ENCODE measurements around the gene IBA57. TPM values are rescaled to one million over a fixed set of nuclear protein-coding genes. Genes with fewer than 3 reads are reported as not detected.

IBA57 gene
- total and polyA plus RNA-seq, 2 of the 8 experiments (the other 6 are each of a cell fraction or from before 2014, with no cell fraction given): 2.6 to 5.9 TPM

DNA sequence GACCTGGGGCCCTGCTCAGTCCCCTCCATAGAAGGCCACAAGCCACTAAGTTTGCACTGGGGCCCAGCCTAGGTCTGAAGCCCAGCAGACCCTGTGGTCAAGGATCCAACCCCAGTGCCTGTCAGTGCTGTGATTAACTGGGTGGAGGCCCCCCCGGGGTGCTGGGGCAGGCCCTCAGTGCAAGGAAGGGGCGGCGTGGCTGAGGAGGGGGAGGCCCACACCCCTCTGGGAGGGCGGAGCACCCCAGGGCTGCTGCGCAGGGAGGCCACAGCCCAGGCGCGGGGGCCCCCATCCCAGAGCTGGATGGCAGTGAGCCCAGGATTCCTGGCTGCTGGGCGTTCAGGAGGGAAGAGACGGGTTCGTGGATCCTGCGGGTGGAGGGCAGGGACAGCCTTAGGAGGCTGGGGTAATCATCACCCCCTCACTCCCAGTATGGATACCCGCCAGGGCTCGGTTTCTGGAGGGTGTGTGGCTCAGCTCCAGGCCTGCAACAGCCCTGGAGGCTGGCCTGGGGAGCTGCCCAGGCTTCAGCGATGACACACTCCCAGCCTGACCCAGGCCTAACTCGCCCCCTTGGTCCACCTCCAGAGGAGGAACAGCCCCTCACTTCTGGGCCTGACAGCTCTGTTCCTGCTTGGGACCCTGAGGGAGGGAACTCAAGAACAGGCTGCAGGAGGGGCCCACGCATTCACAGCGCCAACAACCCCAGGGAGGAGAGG, 15.0 kb upstream of the IBA57 start (continued):
- TF ChIP-seq, protein P1, sequence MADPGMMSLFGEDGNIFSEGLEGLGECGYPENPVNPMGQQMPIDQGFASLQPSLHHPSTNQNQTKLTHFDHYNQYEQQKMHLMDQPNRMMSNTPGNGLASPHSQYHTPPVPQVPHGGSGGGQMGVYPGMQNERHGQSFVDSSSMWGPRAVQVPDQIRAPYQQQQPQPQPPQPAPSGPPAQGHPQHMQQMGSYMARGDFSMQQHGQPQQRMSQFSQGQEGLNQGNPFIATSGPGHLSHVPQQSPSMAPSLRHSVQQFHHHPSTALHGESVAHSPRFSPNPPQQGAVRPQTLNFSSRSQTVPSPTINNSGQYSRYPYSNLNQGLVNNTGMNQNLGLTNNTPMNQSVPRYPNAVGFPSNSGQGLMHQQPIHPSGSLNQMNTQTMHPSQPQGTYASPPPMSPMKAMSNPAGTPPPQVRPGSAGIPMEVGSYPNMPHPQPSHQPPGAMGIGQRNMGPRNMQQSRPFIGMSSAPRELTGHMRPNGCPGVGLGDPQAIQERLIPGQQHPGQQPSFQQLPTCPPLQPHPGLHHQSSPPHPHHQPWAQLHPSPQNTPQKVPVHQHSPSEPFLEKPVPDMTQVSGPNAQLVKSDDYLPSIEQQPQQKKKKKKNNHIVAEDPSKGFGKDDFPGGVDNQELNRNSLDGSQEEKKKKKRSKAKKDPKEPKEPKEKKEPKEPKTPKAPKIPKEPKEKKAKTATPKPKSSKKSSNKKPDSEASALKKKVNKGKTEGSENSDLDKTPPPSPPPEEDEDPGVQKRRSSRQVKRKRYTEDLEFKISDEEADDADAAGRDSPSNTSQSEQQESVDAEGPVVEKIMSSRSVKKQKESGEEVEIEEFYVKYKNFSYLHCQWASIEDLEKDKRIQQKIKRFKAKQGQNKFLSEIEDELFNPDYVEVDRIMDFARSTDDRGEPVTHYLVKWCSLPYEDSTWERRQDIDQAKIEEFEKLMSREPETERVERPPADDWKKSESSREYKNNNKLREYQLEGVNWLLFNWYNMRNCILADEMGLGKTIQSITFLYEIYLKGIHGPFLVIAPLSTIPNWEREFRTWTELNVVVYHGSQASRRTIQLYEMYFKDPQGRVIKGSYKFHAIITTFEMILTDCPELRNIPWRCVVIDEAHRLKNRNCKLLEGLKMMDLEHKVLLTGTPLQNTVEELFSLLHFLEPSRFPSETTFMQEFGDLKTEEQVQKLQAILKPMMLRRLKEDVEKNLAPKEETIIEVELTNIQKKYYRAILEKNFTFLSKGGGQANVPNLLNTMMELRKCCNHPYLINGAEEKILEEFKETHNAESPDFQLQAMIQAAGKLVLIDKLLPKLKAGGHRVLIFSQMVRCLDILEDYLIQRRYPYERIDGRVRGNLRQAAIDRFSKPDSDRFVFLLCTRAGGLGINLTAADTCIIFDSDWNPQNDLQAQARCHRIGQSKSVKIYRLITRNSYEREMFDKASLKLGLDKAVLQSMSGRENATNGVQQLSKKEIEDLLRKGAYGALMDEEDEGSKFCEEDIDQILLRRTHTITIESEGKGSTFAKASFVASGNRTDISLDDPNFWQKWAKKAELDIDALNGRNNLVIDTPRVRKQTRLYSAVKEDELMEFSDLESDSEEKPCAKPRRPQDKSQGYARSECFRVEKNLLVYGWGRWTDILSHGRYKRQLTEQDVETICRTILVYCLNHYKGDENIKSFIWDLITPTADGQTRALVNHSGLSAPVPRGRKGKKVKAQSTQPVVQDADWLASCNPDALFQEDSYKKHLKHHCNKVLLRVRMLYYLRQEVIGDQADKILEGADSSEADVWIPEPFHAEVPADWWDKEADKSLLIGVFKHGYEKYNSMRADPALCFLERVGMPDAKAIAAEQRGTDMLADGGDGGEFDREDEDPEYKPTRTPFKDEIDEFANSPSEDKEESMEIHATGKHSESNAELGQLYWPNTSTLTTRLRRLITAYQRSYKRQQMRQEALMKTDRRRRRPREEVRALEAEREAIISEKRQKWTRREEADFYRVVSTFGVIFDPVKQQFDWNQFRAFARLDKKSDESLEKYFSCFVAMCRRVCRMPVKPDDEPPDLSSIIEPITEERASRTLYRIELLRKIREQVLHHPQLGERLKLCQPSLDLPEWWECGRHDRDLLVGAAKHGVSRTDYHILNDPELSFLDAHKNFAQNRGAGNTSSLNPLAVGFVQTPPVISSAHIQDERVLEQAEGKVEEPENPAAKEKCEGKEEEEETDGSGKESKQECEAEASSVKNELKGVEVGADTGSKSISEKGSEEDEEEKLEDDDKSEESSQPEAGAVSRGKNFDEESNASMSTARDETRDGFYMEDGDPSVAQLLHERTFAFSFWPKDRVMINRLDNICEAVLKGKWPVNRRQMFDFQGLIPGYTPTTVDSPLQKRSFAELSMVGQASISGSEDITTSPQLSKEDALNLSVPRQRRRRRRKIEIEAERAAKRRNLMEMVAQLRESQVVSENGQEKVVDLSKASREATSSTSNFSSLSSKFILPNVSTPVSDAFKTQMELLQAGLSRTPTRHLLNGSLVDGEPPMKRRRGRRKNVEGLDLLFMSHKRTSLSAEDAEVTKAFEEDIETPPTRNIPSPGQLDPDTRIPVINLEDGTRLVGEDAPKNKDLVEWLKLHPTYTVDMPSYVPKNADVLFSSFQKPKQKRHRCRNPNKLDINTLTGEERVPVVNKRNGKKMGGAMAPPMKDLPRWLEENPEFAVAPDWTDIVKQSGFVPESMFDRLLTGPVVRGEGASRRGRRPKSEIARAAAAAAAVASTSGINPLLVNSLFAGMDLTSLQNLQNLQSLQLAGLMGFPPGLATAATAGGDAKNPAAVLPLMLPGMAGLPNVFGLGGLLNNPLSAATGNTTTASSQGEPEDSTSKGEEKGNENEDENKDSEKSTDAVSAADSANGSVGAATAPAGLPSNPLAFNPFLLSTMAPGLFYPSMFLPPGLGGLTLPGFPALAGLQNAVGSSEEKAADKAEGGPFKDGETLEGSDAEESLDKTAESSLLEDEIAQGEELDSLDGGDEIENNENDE (IDR thresholded peaks at IDR 0.05; ENCODE audit: insufficient replicate concordance, low read length): no peak
- no peak for TF ChIP-seq RAD21 (IDR thresholded peaks at IDR 0.05 in 1 of 2, conservative IDR thresholded peaks at IDR 0.05 in 1 of 2; ENCODE audit: low read depth in 2 of 2, low read length in 2 of 2)
- TF ChIP-seq EP300 (IDR thresholded peaks at IDR 0.05; ENCODE audit: borderline replicate concordance in 1 of 2, low read depth in 2 of 2, low read length in 2 of 2): no peak
- TF ChIP-seq EZH2 (IDR thresholded peaks at IDR 0.05; ENCODE audit: low read depth, low read length, severe bottlenecking): no peak
- TF ChIP-seq POLR2AphosphoS5 (IDR thresholded peaks at IDR 0.05; ENCODE audit: low read depth, low read length): no peak
- TF ChIP-seq CEBPB (IDR thresholded peaks at IDR 0.05; ENCODE audit: low read depth, low read length): no peak
- no peak for TF ChIP-seq SIX5 (IDR thresholded peaks at IDR 0.05; ENCODE audit: low read depth, low read length)
- TF ChIP-seq CHD1 (IDR thresholded peaks at IDR 0.05; ENCODE audit: low read depth, low read length): no peak
- TF ChIP-seq RBBP5 (IDR thresholded peaks at IDR 0.05; ENCODE audit: borderline replicate concordance, low read depth, low read length): no peak
- TF ChIP-seq CTBP2 (IDR thresholded peaks at IDR 0.05; ENCODE audit: borderline replicate concordance, insufficient read depth, insufficient read length, low read length): no peak
